Regular cardiac myocyte (primary cell): ENCODE measurements around the gene TAMALIN. TPM values are rescaled to one million over a fixed set of nuclear protein-coding genes. Genes with fewer than 3 reads are reported as not detected.

Experiments used
- total RNA-seq: library from RNA; depleted of rRNA; stranded (reverse); fragments of >200 nt; gene quantifications from 2 replicates; pipeline ENCODE4 v1.2.3, GENCODE V29; 2014

The TAMALIN gene
- total RNA-seq: 2.7 and 9.0 TPM in 2 replicates

GRCh38 chr12:52006726-52007157, at the start of gene TAMALIN:
TAMALIN (plus strand) TSS chr12:52006946; CDS start chr12:52007020, 74 bp downstream.

GRCh38 chr12:52050758-52051541, 44.2 kb downstream of the TAMALIN start, which contains the start of gene NR4A1:
NR4A1 (plus strand) TSS chr12:52051442; CDS start chr12:52054329, 2,887 bp downstream.

Other genes starting within 250 kb of the TAMALIN start
- gene FIGNL2, start 158.2 kb upstream of the TAMALIN start, total RNA-seq: under 0.01 and 0.28 TPM in 2 replicates
- gene ANKRD33, start 118.8 kb upstream of the TAMALIN start, total RNA-seq: under 0.01 and 0.38 TPM in 2 replicates
- gene ACVRL1, start 99.4 kb upstream of the TAMALIN start, total RNA-seq: 35.1 and 46.5 TPM in 2 replicates
- gene ACVR1B, start 55.2 kb upstream of the TAMALIN start, total RNA-seq: 11.8 and 12.3 TPM in 2 replicates
- gene NR4A1, start 44.5 kb downstream of the TAMALIN start, total RNA-seq: 6.5 and 12.7 TPM in 2 replicates
- 93.9 and 129 TPM in 2 replicates for gene ATG101, start 63.0 kb downstream of the TAMALIN start, total RNA-seq
- 0.19 TPM in 1 of 2 replicates, not detected in the other for gene SMIM41, start 72.8 kb downstream of the TAMALIN start, total RNA-seq
- gene KRT80, start 185.1 kb downstream of the TAMALIN start, total RNA-seq: 0.38 and 1.1 TPM in 2 replicates
- gene KRT7, start 226.3 kb downstream of the TAMALIN start, total RNA-seq: 18.6 and 80.3 TPM in 2 replicates